A549 (cell line): ENCODE results near the gene LRRC71.

Source experiments
- BHLHE40 ChIP-seq: IDR thresholded peaks from 2 replicates; pipeline ENCODE4 v1.6.1; 2012; ENCODE audit warnings: low read depth, low read length, inconsistent platforms
- CEBPB ChIP-seq, 2 experiments: fragments of >200 bp in 1 of 2; sonication (Bioruptor Twin) in 1 of 2; formaldehyde crosslinking in 1 of 2; IDR thresholded peaks; 2 replicates each; pipeline ENCODE4 v1.6.1; 2012 to 2016
- CHD4 ChIP-seq: fragments of 200-600 bp; sonication (generic); IDR thresholded peaks from 2 replicates; pipeline ENCODE4 v1.6.1; 2016; ENCODE audit warnings: antibody characterized with exemption, mild to moderate bottlenecking, borderline replicate concordance
- EHMT2 ChIP-seq: fragments of 200-600 bp; sonication (generic); IDR thresholded peaks from 2 replicates; pipeline ENCODE4 v1.6.1; 2016; ENCODE audit warnings: antibody characterized with exemption, low read depth, mild to moderate bottlenecking, moderate library complexity
- MAFK ChIP-seq: fragments of 450-650 bp; IDR thresholded peaks from 2 replicates; pipeline ENCODE4 v1.6.1; 2014; ENCODE audit not compliant: partially characterized antibody
- POLR2A ChIP-seq: IDR thresholded peaks from 2 replicates; pipeline ENCODE4 v1.6.1; 2012; ENCODE audit warnings: mild to moderate bottlenecking, low read length
- RAD21 ChIP-seq, 2 experiments: fragments of >200 bp in 1 of 2; sonication (Bioruptor Twin) in 1 of 2; formaldehyde crosslinking in 1 of 2; IDR thresholded peaks in 1 of 2; conservative IDR thresholded peaks in 1 of 2; 2 replicates in 1 of 2; 3 replicates in 1 of 2; pipeline ENCODE4 v1.6.1; 2012 to 2018; ENCODE audit warnings: inconsistent platforms in 1 of 2
- RFX5 ChIP-seq: fragments of 450-650 bp; IDR thresholded peaks from 2 replicates; pipeline ENCODE4 v1.7.1; 2014; ENCODE audit warnings: antibody characterized with exemption, mild to moderate bottlenecking, moderate library complexity
- SREBF2 ChIP-seq: fragments of 450-650 bp; IDR thresholded peaks from 2 replicates; pipeline ENCODE4 v1.6.1; 2014; ENCODE audit warnings: mild to moderate bottlenecking, moderate library complexity
- TFCP2L1 ChIP-seq: fragments of 250-450 bp; sonication (Bioruptor Pico); IDR thresholded peaks from 2 replicates; pipeline ENCODE4 v1.5.0; 2021; ENCODE audit warnings: mild to moderate bottlenecking
- TF ChIP-seq, protein P1 (sequence below): fragments of >200 bp; sonication (Bioruptor Twin); formaldehyde crosslinking; IDR thresholded peaks from 3 replicates; pipeline ENCODE4 v1.5.1; 2016
- TF ChIP-seq, protein P2 (sequence below): fragments of >200 bp; sonication (Bioruptor Twin); formaldehyde crosslinking; IDR thresholded peaks from 3 replicates; pipeline ENCODE4 v1.6.1; 2016
- TF ChIP-seq, protein P3 (sequence below): IDR thresholded peaks from 2 replicates; pipeline ENCODE4 v1.6.1; 2012
- TF ChIP-seq, protein P4 (sequence below): fragments of 150-350 bp; IDR thresholded peaks from 2 replicates; pipeline ENCODE4 v1.6.1; 2014; ENCODE audit warnings: low read depth, mild to moderate bottlenecking, low read length

DNA sequence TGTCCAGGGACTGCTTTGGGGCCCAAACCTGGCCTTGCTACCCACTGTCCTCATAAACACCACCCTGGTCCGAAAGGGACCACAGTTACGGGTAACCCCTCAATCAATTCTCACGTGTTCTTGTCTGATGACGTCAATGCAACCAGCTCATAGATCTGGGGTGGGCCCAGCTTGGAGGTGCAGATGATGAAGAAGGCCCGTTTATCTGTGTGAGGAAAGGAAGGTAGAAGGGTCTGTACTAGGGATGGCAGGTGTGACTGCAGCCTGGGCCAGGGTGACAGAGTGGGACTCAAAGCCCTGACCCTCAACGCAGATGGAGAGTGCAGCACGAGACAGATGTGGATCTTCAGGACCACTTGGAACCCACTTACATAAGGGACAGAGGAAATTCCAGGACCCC lies 22.1 kb downstream of the LRRC71 start:
- TF ChIP-seq, protein P1, sequence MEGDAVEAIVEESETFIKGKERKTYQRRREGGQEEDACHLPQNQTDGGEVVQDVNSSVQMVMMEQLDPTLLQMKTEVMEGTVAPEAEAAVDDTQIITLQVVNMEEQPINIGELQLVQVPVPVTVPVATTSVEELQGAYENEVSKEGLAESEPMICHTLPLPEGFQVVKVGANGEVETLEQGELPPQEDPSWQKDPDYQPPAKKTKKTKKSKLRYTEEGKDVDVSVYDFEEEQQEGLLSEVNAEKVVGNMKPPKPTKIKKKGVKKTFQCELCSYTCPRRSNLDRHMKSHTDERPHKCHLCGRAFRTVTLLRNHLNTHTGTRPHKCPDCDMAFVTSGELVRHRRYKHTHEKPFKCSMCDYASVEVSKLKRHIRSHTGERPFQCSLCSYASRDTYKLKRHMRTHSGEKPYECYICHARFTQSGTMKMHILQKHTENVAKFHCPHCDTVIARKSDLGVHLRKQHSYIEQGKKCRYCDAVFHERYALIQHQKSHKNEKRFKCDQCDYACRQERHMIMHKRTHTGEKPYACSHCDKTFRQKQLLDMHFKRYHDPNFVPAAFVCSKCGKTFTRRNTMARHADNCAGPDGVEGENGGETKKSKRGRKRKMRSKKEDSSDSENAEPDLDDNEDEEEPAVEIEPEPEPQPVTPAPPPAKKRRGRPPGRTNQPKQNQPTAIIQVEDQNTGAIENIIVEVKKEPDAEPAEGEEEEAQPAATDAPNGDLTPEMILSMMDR, result no peak
- TF ChIP-seq, protein P2, sequence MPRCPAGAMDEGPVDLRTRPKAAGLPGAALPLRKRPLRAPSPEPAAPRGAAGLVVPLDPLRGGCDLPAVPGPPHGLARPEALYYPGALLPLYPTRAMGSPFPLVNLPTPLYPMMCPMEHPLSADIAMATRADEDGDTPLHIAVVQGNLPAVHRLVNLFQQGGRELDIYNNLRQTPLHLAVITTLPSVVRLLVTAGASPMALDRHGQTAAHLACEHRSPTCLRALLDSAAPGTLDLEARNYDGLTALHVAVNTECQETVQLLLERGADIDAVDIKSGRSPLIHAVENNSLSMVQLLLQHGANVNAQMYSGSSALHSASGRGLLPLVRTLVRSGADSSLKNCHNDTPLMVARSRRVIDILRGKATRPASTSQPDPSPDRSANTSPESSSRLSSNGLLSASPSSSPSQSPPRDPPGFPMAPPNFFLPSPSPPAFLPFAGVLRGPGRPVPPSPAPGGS, result no peak
- TF ChIP-seq, protein P3, sequence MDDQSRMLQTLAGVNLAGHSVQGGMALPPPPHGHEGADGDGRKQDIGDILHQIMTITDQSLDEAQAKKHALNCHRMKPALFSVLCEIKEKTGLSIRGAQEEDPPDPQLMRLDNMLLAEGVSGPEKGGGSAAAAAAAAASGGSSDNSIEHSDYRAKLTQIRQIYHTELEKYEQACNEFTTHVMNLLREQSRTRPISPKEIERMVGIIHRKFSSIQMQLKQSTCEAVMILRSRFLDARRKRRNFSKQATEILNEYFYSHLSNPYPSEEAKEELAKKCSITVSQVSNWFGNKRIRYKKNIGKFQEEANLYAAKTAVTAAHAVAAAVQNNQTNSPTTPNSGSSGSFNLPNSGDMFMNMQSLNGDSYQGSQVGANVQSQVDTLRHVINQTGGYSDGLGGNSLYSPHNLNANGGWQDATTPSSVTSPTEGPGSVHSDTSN, result no peak
- no peak for TF ChIP-seq POLR2A
- no peak for TF ChIP-seq RFX5
- no peak for TF ChIP-seq MAFK
- TF ChIP-seq SREBF2, result no peak
- no peak for TF ChIP-seq EHMT2
- no peak for TF ChIP-seq TFCP2L1 (CRISPR knock-in tag)
- no peak for TF ChIP-seq RAD21 (conservative IDR thresholded peaks at IDR 0.05 in 1 of 2, IDR thresholded peaks at IDR 0.05 in 1 of 2)
- TF ChIP-seq, protein P4, sequence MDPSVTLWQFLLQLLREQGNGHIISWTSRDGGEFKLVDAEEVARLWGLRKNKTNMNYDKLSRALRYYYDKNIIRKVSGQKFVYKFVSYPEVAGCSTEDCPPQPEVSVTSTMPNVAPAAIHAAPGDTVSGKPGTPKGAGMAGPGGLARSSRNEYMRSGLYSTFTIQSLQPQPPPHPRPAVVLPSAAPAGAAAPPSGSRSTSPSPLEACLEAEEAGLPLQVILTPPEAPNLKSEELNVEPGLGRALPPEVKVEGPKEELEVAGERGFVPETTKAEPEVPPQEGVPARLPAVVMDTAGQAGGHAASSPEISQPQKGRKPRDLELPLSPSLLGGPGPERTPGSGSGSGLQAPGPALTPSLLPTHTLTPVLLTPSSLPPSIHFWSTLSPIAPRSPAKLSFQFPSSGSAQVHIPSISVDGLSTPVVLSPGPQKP, result no peak
- no peak for TF ChIP-seq BHLHE40
- no peak for TF ChIP-seq CEBPB (IDR thresholded peaks at IDR 0.05)
- TF ChIP-seq CHD4, result no peak
